ENCODE results near the gene DCBLD1.
A peak's percentile ranks its signal among the peaks of the same experiment; 100 is the strongest.

The DCBLD1 gene

GRCh38 chr6:117555882-117556498 is 73.5 kb downstream of the DCBLD1 start:
- TF ChIP-seq CTCF (IDR thresholded peaks at IDR 0.05) (peak; percentile 89), ZFX (IDR thresholded peaks at IDR 0.05; ENCODE audit: borderline replicate concordance) (no peak)
- no peak overlapping the region for H3K27ac ChIP-seq

- no peak overlapping the region for H3K27ac ChIP-seq
- TF ChIP-seq CTCF (IDR thresholded peaks at IDR 0.05) (no peak), ZFX (IDR thresholded peaks at IDR 0.05; ENCODE audit: borderline replicate concordance) (no peak)
These were observed 75.5 kb downstream of the DCBLD1 start for GRCh38 chr6:117557951-117558350.

- H3K27ac ChIP-seq, result no peak overlapping the region
- TF ChIP-seq CTCF (IDR thresholded peaks at IDR 0.05) (no peak), ZFX (IDR thresholded peaks at IDR 0.05; ENCODE audit: borderline replicate concordance) (no peak)
These were observed 76.3 kb downstream of the DCBLD1 start for GRCh38 chr6:117558818-117559217.

- TF ChIP-seq CTCF (IDR thresholded peaks at IDR 0.05) (no peak), ZFX (IDR thresholded peaks at IDR 0.05; ENCODE audit: borderline replicate concordance) (no peak)
These were observed 76.8 kb downstream of the DCBLD1 start for GRCh38 chr6:117559299-117559698.

GRCh38 chr6:117561128-117561527 is 78.7 kb downstream of the DCBLD1 start:
- no peak for TF ChIP-seq ZFX (IDR thresholded peaks at IDR 0.05; ENCODE audit: borderline replicate concordance)
- TF ChIP-seq CTCF (IDR thresholded peaks at IDR 0.05), result no peak

More at GRCh38 chr6:117559299-117559698, 76.8 kb downstream of the DCBLD1 start:
- no peak overlapping the region for H3K27ac ChIP-seq

GRCh38 chr6:117564681-117565080 is 82.2 kb downstream of the DCBLD1 start:
- no peak for TF ChIP-seq ZFX (IDR thresholded peaks at IDR 0.05; ENCODE audit: borderline replicate concordance)
- TF ChIP-seq CTCF (IDR thresholded peaks at IDR 0.05), result no peak

More at GRCh38 chr6:117561128-117561527, 78.7 kb downstream of the DCBLD1 start:
- H3K27ac ChIP-seq, result no peak overlapping the region

GRCh38 chr6:117568247-117568646 is 85.8 kb downstream of the DCBLD1 start:
- TF ChIP-seq CTCF (IDR thresholded peaks at IDR 0.05), result no peak
- TF ChIP-seq ZFX (IDR thresholded peaks at IDR 0.05; ENCODE audit: borderline replicate concordance), result no peak
- H3K27ac ChIP-seq, result no peak overlapping the region

More at GRCh38 chr6:117564681-117565080, 82.2 kb downstream of the DCBLD1 start:
- no peak overlapping the region for H3K27ac ChIP-seq
